ENCODE data around the gene GRPEL1. TPM values are rescaled to one million over a fixed set of nuclear protein-coding genes. Genes with fewer than 3 reads are reported as not detected.

The GRPEL1 gene
- total RNA-seq, 2 donors from 2014 or later: 35.6 to 46.1 TPM

GRCh38 chr4:7051144-7051495 lies 16.7 kb downstream of the GRPEL1 start:
- no peak for DNase-seq
- intact Hi-C loops (cut with DNase I): no loop called here
- no peak for ATAC-seq

- intact Hi-C loops (cut with DNase I): no loop called here
- DNase-seq: no peak
- peak; percentile 19 to 55 for ATAC-seq
Observed at GRCh38 chr4:7050481-7051143, 17.3 kb downstream of the GRPEL1 start.

- no peak for DNase-seq
- intact Hi-C loops (cut with DNase I): loop anchor here in 1 of 2 donors (10.0 kb wide), 1 partner anchor 65 kb away; no protein-coding TSS in a partner anchor
Observed at GRCh38 chr4:7049739-7050138, 18.1 kb downstream of the GRPEL1 start.

GRCh38 chr4:7049295-7049694 lies 18.6 kb downstream of the GRPEL1 start:
- DNase-seq: no peak
- intact Hi-C loops (cut with DNase I): loop anchor here in 1 of 2 donors (10.0 kb wide), 1 partner anchor 64 kb away; no protein-coding TSS in a partner anchor

More at GRCh38 chr4:7049739-7050138, 18.1 kb downstream of the GRPEL1 start:
- peak in 1 of 2 donors; percentile 2 for ATAC-seq

GRCh38 chr4:7048642-7049041 lies 19.2 kb downstream of the GRPEL1 start:
- intact Hi-C loops (cut with DNase I): loop anchor here in 1 of 2 donors (10.0 kb wide), 1 partner anchor 64 kb away; no protein-coding TSS in a partner anchor
- ATAC-seq (no peak), DNase-seq (no peak)

More at GRCh38 chr4:7049295-7049694, 18.6 kb downstream of the GRPEL1 start:
- no peak for ATAC-seq

GRCh38 chr4:7046971-7047370 lies 20.9 kb downstream of the GRPEL1 start:
- DNase-seq: no peak
- ATAC-seq: no peak
- intact Hi-C loops (cut with DNase I): loop anchor here in 1 of 2 donors (10.0 kb wide), 1 partner anchor 62 kb away; no protein-coding TSS in a partner anchor

GRCh38 chr4:7045961-7046921 lies 21.6 kb downstream of the GRPEL1 start:
- ATAC-seq (no peak), DNase-seq (no peak)
- intact Hi-C loops (cut with DNase I): loop anchor here in 1 of 2 donors (2.0 to 10.0 kb wide), 2 partner anchors 19 to 61 kb away; no protein-coding TSS in a partner anchor

GRCh38 chr4:7045553-7045952 lies 22.3 kb downstream of the GRPEL1 start:
- ATAC-seq (no peak), DNase-seq (no peak)
- intact Hi-C loops (cut with DNase I): loop anchor here in 1 of 2 donors (2.0 to 10.0 kb wide), 2 partner anchors 19 to 61 kb away; no protein-coding TSS in a partner anchor

- DNase-seq: no peak
- intact Hi-C loops (cut with DNase I): loop anchor here in 1 of 2 donors (2.0 to 10.0 kb wide), 2 partner anchors 20 to 60 kb away; no protein-coding TSS in a partner anchor
- ATAC-seq: no peak
Observed at GRCh38 chr4:7044137-7044930, 23.5 kb downstream of the GRPEL1 start.

- DNase-seq (peak; percentile 58), ATAC-seq (peak in 1 of 2 donors; percentile 5)
Observed at GRCh38 chr4:7043284-7044136, 24.4 kb downstream of the GRPEL1 start, which contains the start of gene TADA2B. Gene TADA2B, plus strand, starts transcription at chr4:7043372. Its CDS starts 208 bp downstream, at chr4:7043580.

GRCh38 chr4:7042503-7043283 lies 25.2 kb downstream of the GRPEL1 start:
- ATAC-seq (peak; percentile 94), DNase-seq (peak; percentile 98)
- intact Hi-C loops (cut with DNase I): loop anchor here in 1 of 2 donors (2.0 to 10.0 kb wide), 2 partner anchors 28 to 58 kb away; no protein-coding TSS in a partner anchor

More at GRCh38 chr4:7043284-7044136, 24.4 kb downstream of the GRPEL1 start, which contains the start of gene TADA2B:
- intact Hi-C loops (cut with DNase I): loop anchor here in 1 of 2 donors (2.0 to 10.0 kb wide), 3 partner anchors 21 to 59 kb away; no protein-coding TSS in a partner anchor

GRCh38 chr4:7041801-7042502 lies 25.9 kb downstream of the GRPEL1 start:
- ATAC-seq (no peak), DNase-seq (no peak)
- intact Hi-C loops (cut with DNase I): loop anchor here in 1 of 2 donors (2.0 to 10.0 kb wide), 2 partner anchors 29 to 57 kb away; no protein-coding TSS in a partner anchor

- DNase-seq (no peak), ATAC-seq (no peak)
- intact Hi-C loops (cut with DNase I): loop anchor here in 1 of 2 donors (10.0 kb wide), 1 partner anchor 56 kb away; no protein-coding TSS in a partner anchor
Observed at GRCh38 chr4:7041246-7041645, 26.6 kb downstream of the GRPEL1 start.

- intact Hi-C loops (cut with DNase I): loop anchor here in 1 of 2 donors (10.0 kb wide), 1 partner anchor 56 kb away; no protein-coding TSS in a partner anchor
- ATAC-seq (no peak), DNase-seq (no peak)
Observed at GRCh38 chr4:7040765-7041164, 27.1 kb downstream of the GRPEL1 start.

- DNase-seq (no peak), ATAC-seq (no peak)
- intact Hi-C loops (cut with DNase I): no loop called here
Observed at GRCh38 chr4:7037425-7037824, 30.4 kb downstream of the GRPEL1 start.

All from left cardiac atrium (tissue), 4 donors.